HG03575 (cell line): ENCODE data around the gene ZSWIM5.
"Not testable (repeated sequence)": the region's sequence is repeated elsewhere in the genome, so short reads cannot be mapped to it uniquely, and the experiment has no call there.

Source experiments
- ATAC-seq: cut with Tn5 transposase; IDR thresholded peaks from one replicate; pipeline ENCODE4 v1.9.1; 2021; ENCODE audit not compliant: unreplicated experiment, insufficient number of reproducible peaks, low FRiP score; ENCODE audit errors: extremely low read depth

Gene ZSWIM5

GRCh38 chr1:45155957-45156356 lies 50.4 kb downstream of the ZSWIM5 start:
- no peak for ATAC-seq

GRCh38 chr1:45155423-45155822 lies 51.0 kb downstream of the ZSWIM5 start:
- ATAC-seq: no peak

GRCh38 chr1:45152126-45152525 lies 54.3 kb downstream of the ZSWIM5 start:
- no peak for ATAC-seq

- no peak for ATAC-seq
Measured at GRCh38 chr1:45148209-45148825, 58.1 kb downstream of the ZSWIM5 start.

- no peak for ATAC-seq
Measured at GRCh38 chr1:45146833-45147232, 59.6 kb downstream of the ZSWIM5 start.

GRCh38 chr1:45141247-45142003 lies 65.0 kb downstream of the ZSWIM5 start:
- no peak for ATAC-seq

- ATAC-seq: no peak
Measured at GRCh38 chr1:45136984-45137383, 69.4 kb downstream of the ZSWIM5 start.

- ATAC-seq: no peak
Measured at GRCh38 chr1:45135316-45135715, 71.1 kb downstream of the ZSWIM5 start.

GRCh38 chr1:45134461-45134873 lies 71.9 kb downstream of the ZSWIM5 start:
- no peak for ATAC-seq

GRCh38 chr1:45132719-45133118 lies 73.7 kb downstream of the ZSWIM5 start:
- ATAC-seq: not testable (repeated sequence)

GRCh38 chr1:45123358-45123757 lies 83.0 kb downstream of the ZSWIM5 start:
- no peak for ATAC-seq

GRCh38 chr1:45122724-45123123 lies 83.7 kb downstream of the ZSWIM5 start:
- no peak for ATAC-seq

- no peak for ATAC-seq
Measured at GRCh38 chr1:45117766-45118165, 88.6 kb downstream of the ZSWIM5 start.

GRCh38 chr1:45116820-45117219 lies 89.6 kb downstream of the ZSWIM5 start:
- no peak for ATAC-seq

- no peak for ATAC-seq
Measured at GRCh38 chr1:45116340-45116739, 90.1 kb downstream of the ZSWIM5 start.

GRCh38 chr1:45115198-45115597 lies 91.2 kb downstream of the ZSWIM5 start:
- not testable (repeated sequence) for ATAC-seq

GRCh38 chr1:45112661-45113060 lies 93.7 kb downstream of the ZSWIM5 start:
- ATAC-seq: no peak

GRCh38 chr1:45111239-45111638 lies 95.2 kb downstream of the ZSWIM5 start:
- ATAC-seq: no peak

GRCh38 chr1:45107782-45108181 lies 98.6 kb downstream of the ZSWIM5 start:
- no peak for ATAC-seq

GRCh38 chr1:45106864-45107263 lies 99.5 kb downstream of the ZSWIM5 start:
- not testable (repeated sequence) for ATAC-seq

GRCh38 chr1:45106156-45106545 lies 100.3 kb downstream of the ZSWIM5 start:
- not testable (repeated sequence) for ATAC-seq
